ENCODE data around the gene TACO1.

DNA sequence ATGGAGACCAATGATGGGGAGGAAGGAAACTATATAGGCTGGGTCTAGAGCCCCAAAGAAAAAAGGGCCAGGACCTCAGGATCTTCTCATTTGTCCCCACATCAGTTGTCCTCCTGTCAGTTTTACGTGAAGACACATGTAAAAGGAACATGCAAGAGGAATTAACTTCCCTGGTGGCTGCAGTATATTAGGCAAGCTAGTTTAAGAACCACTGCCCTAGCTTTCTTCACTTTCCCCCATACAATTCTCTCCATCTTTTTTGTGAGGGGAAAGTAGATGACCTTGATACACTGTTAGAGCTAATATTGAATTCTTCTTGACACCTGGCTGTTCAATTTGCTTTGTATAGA, 23.8 kb downstream of the TACO1 start:
- TF ChIP-seq, protein P1, sequence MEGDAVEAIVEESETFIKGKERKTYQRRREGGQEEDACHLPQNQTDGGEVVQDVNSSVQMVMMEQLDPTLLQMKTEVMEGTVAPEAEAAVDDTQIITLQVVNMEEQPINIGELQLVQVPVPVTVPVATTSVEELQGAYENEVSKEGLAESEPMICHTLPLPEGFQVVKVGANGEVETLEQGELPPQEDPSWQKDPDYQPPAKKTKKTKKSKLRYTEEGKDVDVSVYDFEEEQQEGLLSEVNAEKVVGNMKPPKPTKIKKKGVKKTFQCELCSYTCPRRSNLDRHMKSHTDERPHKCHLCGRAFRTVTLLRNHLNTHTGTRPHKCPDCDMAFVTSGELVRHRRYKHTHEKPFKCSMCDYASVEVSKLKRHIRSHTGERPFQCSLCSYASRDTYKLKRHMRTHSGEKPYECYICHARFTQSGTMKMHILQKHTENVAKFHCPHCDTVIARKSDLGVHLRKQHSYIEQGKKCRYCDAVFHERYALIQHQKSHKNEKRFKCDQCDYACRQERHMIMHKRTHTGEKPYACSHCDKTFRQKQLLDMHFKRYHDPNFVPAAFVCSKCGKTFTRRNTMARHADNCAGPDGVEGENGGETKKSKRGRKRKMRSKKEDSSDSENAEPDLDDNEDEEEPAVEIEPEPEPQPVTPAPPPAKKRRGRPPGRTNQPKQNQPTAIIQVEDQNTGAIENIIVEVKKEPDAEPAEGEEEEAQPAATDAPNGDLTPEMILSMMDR (IDR thresholded peaks at IDR 0.05) = no peak
- TF ChIP-seq ZFX (IDR thresholded peaks at IDR 0.05; ENCODE audit: borderline replicate concordance) = no peak

Measured in 22Rv1 (cell line).